Epidermal melanocyte (primary cell): Measurements from ENCODE around the gene HAND1.

Experiments used
- DNase-seq: peaks from one replicate; pipeline ENCODE4 v3.0.0; 2011; ENCODE audit warnings: low spot score; ENCODE audit not compliant: insufficient read length

The HAND1 gene

DNA sequence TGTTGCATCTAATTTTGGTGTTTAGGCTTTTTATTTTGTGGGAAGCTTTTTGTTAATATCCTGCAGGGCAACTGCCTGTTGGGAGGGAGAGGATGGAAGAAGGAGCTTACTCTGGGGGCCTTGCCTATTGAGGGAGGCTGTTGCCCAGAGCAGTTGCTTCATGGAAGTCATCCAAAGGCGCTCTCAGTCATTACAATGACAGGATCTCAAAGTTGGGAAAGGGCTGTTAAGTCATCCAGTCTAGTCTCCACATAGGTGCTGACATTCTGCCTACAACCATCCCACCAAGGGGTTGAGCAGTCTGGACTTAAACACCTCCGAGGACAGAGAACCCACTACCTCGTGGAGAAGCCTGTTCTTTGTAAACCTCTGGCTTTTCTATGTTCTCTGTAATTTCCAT, 19.0 kb downstream of the HAND1 start:
- no peak for DNase-seq

- no peak for DNase-seq
Measured at GRCh38 chr5:154456540-154456939, 21.5 kb downstream of the HAND1 start.

DNA sequence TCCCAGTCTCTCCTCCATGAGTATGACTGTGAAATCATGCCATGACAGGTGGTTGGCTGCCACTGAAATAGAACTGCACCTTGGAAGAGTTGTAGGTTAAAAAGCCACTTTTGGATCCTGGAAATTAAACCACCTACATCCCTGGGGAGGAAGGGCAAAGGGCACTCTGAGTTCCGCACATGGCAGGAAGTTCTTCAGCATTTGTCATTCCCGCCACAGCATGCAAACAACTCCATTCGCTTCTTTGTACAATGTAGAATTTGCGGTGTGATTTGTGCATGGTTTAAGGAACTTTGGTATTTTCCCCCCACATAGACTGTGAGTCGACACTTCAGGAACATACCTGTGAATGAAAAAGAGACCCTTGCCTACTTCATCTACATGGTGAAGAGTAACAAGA, 22.4 kb downstream of the HAND1 start:
- no peak for DNase-seq

- no peak for DNase-seq
Measured at GRCh38 chr5:154451957-154452356, 26.1 kb downstream of the HAND1 start.

- DNase-seq = no peak
Measured at GRCh38 chr5:154449786-154450185, 28.2 kb downstream of the HAND1 start.

- no peak for DNase-seq
Measured at GRCh38 chr5:154447089-154447725, 30.8 kb downstream of the HAND1 start.

DNA sequence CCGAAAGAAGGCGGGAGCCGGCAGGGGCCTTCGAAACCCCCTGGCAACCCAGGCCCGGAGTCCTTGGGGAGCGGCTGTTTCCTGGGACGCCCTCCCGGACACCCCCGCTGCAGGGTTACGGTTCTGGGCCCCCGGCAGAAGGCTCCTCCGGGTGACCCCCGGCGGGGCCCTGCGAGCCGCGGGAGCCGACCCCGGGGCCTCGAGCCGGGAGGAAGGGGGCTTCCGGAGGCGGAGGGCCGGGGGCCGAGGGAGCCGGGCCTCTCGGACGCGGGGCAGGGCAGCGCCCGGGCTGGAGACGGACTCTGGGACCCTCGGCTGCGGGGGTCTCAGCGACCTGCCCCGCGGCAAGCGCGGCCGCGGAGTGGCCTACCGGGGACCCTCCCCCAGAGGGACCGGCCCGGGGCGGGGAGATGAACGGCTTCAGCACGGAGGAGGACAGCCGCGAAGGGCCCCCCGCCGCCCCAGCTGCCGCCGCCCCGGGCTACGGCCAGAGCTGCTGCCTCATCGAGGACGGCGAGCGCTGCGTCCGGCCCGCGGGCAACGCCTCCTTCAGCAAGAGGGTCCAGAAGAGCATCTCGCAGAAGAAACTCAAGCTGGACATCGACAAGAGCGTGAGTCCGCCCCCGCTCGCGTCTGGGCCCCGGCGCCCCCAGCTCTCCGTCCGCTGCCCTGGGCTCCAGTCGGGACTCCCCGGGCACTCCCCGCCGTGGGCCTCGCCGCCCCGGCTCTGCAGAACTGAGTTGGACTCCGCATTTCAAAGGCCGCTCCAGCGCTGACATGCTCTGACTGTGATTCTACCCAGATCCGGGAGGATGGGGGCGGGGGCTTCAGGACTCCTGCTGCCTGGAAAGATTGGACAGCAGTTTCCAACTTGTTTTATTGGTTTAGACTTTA, 31.6 kb downstream of the HAND1 start:
- no peak for DNase-seq

GRCh38 chr5:154445422-154446194, 32.4 kb downstream of the HAND1 start, which contains the start of gene SAP30L:
TSS of gene SAP30L (plus strand) at chr5:154445997. CDS start at chr5:154446605, 608 bp downstream.
- DNase-seq = peak; percentile 99

GRCh38 chr5:154444556-154445421, 33.2 kb downstream of the HAND1 start:
- no peak for DNase-seq

- no peak for DNase-seq
Measured at GRCh38 chr5:154442801-154443200, 35.2 kb downstream of the HAND1 start.

GRCh38 chr5:154440540-154440939, 37.5 kb downstream of the HAND1 start:
- DNase-seq = no peak

DNA sequence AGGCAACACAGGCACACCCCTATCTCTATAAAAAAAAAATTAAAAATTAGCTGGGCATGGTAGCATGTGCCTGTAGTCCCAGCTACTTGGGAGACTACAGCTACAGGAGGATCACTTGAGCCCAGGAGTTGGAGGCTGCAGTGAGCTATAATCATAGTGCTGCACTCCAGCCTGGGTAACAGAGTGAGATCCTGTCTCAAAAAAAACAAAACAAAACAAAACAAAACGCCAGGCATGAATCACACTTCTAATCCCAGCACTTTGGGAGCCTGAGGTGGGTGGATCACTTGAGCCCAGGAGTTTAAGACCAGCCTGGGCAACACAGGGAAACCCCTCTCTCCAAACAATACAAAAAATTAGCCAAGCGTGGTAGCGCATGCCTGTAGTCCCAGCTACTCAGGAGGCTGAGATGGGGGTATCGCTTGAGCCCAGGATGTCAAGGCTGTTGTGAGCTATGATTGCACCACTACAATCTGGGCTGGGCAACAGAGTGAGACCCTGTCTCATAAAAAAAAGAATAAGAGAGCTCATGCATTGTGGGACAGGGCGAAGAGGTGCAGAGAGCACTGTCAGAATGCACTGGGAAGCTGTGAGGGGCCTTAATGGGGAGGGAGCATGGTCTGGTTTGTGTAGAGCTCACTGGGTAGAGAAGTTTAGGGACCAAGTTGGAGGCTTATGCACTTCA, 40.6 kb downstream of the HAND1 start:
- DNase-seq = no peak

DNA sequence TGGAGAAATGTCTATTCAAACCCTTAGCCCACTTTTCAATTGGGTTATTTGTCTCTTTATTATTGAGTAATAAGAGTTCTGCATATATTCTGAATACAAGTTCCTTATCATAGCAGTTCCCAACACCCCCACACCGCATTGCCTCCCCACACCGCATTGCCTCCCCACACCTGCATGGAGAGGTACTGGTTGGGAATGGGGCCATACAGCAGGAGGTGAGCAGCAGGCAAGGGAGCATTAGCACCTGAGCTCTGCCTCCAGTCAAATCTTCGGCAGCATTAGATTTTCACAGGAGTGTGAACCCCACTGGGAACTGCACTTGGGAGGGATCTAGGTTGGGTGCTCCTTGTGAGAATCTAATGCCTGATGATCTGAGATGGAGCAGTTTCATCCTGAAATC, 42.8 kb downstream of the HAND1 start:
- DNase-seq = no peak

- DNase-seq = no peak
Measured at GRCh38 chr5:154430961-154431630, 46.9 kb downstream of the HAND1 start.

GRCh38 chr5:154430466-154430865, 47.6 kb downstream of the HAND1 start:
- DNase-seq = no peak

DNA sequence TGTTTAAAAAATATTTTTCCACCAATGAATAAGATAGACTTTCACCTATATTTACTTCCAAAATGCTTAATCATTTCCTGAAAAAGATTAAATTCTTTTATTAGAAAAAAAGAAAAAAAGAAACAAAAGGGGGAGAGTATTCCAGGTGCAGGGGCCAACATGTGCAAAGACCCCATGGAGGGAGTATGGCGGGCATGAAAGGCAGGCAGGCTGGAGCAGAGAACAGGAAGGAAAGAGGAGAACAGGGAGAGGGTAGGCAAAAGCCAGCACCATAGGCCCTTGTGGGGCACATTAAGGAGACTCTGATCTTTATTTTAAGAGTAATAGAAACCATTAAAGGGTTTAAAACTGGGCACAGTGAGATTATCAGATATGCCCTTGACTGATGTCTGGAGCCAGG, 48.7 kb downstream of the HAND1 start:
- DNase-seq = no peak

DNA sequence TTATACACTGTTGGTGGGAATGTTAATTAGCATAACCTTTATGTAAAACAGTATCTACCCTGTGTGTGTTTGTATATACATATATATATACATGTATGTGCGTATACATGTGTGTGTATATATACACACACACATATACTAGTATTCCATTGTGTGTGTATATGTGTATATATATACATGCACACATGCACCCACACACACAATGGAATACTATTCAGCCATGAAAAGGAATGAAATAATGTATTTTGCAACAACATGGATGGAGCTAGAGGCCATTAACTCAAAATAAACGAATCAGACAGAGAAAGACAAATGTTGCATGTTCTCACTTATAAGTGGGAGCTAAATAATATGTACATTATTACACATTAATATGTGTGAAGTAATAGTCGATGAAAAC, 49.8 kb downstream of the HAND1 start:
- DNase-seq = no peak
